Muscle layer of colon (tissue), 2 donors: ENCODE results near the gene RHEB.

ENCODE experiments used
- H3K27ac ChIP-seq: one replicate; pipeline ENCODE4 v1.7.0; 2013; ENCODE audit warnings: low read depth, mild to moderate bottlenecking, low read length, moderate library complexity
- H3K27me3 ChIP-seq, 2 donors: one replicate each; pipeline ENCODE4 v1.7.0; 2013; ENCODE audit warnings: low read length in 2 of 2, mild to moderate bottlenecking in 2 of 2; ENCODE audit not compliant: insufficient read depth in 2 of 2, control insufficient read depth in 1 of 2
- H3K36me3 ChIP-seq: one replicate; pipeline ENCODE4 v1.7.0; 2013; ENCODE audit warnings: mild to moderate bottlenecking, low read length; ENCODE audit not compliant: insufficient read depth
- H3K4me1 ChIP-seq: one replicate; pipeline ENCODE4 v1.7.0; 2013; ENCODE audit warnings: mild to moderate bottlenecking, low read length; ENCODE audit not compliant: insufficient read depth
- H3K4me3 ChIP-seq, 2 donors: one replicate each; pipeline ENCODE4 v1.7.0; 2013; ENCODE audit warnings: low read length in 2 of 2, low read depth in 1 of 2, mild to moderate bottlenecking in 1 of 2, moderate library complexity in 1 of 2
- H3K9ac ChIP-seq: one replicate; pipeline ENCODE4 v1.7.0; 2013; ENCODE audit warnings: low read length
- H3K9me3 ChIP-seq: one replicate; pipeline ENCODE4 v1.7.0; 2013; ENCODE audit warnings: mild to moderate bottlenecking, low read length
- donor health status: abdominal sarcoma.
- donor health status: Adenocarcinoma of cecum.

The RHEB gene

DNA sequence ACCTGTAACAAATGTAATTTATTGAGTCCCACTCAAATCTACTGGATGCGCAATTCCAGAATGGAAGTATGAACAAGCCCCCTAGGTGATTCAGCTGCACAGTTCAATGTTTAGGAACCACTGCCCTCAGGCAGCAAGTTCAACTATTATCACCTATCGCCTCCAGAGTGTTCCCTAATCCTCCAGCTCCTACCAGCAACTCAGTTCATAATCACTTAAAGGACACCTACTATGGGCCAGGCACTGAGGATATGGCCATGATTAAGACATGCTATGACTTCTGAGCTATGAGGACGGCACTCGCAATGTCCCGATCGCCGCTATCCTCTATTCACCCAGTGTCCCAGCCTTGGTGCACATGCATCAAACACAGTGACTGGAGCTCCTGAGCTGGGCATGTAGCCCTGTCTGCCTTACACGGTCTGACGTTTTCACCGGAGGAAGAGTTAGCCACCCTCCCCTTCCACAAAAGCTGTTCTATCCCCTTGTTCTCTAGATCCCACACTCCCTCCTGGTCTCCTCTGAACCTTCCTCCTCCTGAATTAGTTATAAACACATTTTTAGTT lies 22.3 kb downstream of the RHEB start:
- no peak overlapping the region for H3K9ac ChIP-seq
- H3K9me3 ChIP-seq = no peaks in the 10 kb centered on the region
- no peaks in the 10 kb centered on the region for H3K27me3 ChIP-seq
- H3K4me1 ChIP-seq = peaks cover 30% of the 10 kb centered on the region
- no peak overlapping the region for H3K4me3 ChIP-seq
- no peak overlapping the region for H3K27ac ChIP-seq
- no peaks in the 10 kb centered on the region for H3K36me3 ChIP-seq

DNA sequence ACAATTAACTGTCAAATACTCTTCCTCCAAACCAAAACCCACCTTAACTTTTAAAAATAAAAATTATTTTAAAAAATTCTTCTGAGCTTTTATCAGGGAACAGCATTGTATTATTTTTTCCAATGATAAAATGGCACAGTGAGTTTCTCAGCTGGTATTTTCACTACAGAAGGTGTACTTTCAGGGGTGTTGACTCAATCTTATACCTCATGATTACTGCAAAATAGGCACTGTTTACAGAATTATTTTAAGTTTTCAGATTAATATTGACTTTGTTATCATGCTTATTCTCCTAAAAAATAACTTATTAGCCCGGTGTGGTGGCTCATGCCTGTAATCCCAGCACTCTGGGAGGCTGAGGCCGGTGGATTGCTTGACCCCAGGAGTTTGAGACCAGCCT lies 24.3 kb downstream of the RHEB start:
- no peak overlapping the region for H3K4me3 ChIP-seq
- H3K36me3 ChIP-seq = peaks cover 2% of the 10 kb centered on the region
- no peaks in the 10 kb centered on the region for H3K9me3 ChIP-seq
- no peak overlapping the region for H3K27ac ChIP-seq
- H3K9ac ChIP-seq = no peak overlapping the region
- H3K27me3 ChIP-seq = no peaks in the 10 kb centered on the region
- peaks cover 32% of the 10 kb centered on the region for H3K4me1 ChIP-seq

DNA sequence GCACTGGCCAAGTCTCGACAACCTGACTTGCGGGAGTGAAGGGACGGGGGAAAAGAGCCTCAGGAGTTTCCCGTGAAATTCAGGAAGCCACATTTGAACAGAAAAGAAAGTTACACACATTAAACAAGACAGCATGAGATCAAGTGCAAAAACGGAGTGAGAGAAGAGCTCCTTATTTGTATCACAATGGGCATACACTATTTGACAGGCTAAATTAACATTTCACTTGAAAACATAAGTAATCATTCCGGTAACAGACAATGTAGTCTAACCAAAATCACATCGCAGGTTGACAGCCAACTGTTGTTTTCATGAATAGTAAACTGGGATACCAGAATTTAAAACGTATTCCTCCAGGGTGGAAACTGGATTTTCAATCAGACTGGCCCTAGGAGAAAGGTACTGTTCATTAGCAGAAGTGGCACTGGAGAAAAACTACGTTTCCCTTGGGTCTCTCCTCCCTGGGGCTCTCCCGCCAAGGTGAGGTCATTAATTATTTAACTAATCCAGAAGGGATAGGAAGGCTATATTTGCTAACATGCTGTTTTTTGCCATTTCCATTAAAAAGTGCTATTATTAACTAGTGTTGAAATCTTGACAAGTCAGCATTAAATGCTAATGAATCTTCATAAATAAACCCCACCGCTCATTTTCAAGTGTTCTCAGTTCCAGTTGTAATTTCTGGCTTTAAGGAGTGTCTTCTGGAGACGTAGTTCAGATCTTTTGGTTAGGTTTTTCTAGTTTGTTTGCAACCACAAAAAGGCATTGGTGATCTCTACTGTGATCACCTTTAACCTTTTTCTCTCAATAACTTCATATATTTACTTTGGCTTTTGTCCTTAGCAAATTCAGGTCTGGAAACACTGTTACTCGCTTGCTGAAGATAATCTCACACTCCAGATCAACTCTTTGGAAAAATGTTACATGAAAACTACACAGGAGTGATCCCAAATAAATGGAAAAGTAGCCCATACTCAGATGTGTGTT lies 25.1 kb downstream of the RHEB start:
- H3K9me3 ChIP-seq = no peaks in the 10 kb centered on the region
- H3K27ac ChIP-seq = no peak overlapping the region
- no peak overlapping the region for H3K4me3 ChIP-seq
- H3K27me3 ChIP-seq = no peaks in the 10 kb centered on the region
- no peak overlapping the region for H3K9ac ChIP-seq
- H3K4me1 ChIP-seq = peaks cover 34% of the 10 kb centered on the region
- peaks cover 7% of the 10 kb centered on the region for H3K36me3 ChIP-seq

DNA sequence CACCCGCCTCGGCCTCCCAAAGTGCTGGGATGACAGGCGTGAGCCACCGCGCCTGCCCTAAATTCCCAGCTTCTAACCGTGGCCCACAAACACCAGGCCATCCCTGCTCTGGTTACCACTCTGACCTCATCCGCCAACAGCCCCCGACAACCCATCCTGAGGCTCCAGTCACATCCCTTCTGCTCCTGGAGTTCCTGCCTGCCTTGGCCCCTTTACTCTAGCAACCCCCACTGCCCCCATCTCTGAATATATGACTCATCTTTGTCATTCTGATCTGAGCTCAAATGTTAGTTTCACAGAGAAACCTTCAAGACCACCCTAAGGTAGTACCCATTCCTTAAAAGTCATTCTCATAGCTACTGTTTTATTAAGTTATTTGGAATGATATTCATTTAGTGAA lies 26.6 kb downstream of the RHEB start:
- Histone ChIP-seq H3K27me3 (no peaks in the 10 kb centered on the region), H3K4me3 (no peak overlapping the region), H3K27ac (no peak overlapping the region), H3K9me3 (no peaks in the 10 kb centered on the region), H3K4me1 (peaks cover 24% of the 10 kb centered on the region), H3K9ac (no peak overlapping the region), H3K36me3 (peaks cover 16% of the 10 kb centered on the region)

DNA sequence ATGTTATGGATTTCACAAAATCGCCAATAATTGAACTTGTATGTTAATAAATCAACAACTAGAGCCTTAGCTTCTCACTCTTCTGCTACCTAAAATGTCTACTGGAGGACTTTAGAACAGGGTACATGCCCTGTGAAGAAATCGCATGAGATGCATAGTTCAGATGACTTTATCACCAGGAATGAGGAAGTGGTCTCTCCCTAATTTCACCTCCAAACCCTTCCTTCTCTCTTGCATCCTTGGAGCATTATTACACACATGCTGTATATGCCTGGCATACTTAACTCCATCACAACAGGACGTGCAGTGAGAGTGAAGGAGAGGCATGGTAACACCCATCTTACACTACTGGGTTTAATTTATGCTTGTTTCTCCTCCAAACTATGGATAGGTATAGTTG lies 27.8 kb downstream of the RHEB start:
- peaks cover 16% of the 10 kb centered on the region for H3K36me3 ChIP-seq
- H3K9ac ChIP-seq = no peak overlapping the region
- peaks cover 15% of the 10 kb centered on the region for H3K4me1 ChIP-seq
- no peaks in the 10 kb centered on the region for H3K9me3 ChIP-seq
- H3K4me3 ChIP-seq = no peak overlapping the region
- H3K27ac ChIP-seq = no peak overlapping the region
- no peaks in the 10 kb centered on the region for H3K27me3 ChIP-seq

DNA sequence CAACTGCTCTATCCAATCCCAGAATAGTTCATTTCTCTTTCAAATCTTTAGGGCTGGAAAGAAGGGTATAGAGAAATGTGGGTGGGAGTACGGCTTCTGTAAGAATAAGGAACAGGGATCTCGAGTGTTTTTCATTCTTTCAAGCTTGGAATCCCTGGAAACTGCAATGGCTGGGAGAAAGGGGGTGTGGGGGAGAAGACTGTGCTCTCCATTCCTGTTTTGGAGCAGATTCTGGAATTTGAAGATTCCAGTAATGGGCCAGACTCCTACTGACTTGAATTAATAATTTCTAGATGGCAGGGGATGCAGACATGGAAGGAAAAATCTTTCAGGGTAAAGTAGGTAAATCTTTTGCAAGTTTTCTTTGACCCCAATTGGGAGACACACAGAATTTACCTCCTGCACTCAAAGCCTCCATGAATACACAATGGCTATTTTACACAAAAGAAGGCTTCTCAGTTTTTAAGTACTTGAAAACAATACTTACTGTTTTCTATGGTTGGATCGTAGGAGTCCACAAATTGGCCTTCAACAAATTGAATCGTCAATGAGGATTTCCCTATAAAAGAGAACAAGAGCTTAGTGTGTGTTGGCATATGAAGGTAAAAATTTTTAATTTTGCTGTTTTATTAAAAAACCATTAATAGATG lies 29.1 kb downstream of the RHEB start:
- Histone ChIP-seq H3K9ac (no peak overlapping the region), H3K9me3 (no peaks in the 10 kb centered on the region), H3K36me3 (peaks cover 29% of the 10 kb centered on the region), H3K27ac (no peak overlapping the region), H3K4me1 (peaks cover 26% of the 10 kb centered on the region), H3K4me3 (no peak overlapping the region), H3K27me3 (no peaks in the 10 kb centered on the region)

DNA sequence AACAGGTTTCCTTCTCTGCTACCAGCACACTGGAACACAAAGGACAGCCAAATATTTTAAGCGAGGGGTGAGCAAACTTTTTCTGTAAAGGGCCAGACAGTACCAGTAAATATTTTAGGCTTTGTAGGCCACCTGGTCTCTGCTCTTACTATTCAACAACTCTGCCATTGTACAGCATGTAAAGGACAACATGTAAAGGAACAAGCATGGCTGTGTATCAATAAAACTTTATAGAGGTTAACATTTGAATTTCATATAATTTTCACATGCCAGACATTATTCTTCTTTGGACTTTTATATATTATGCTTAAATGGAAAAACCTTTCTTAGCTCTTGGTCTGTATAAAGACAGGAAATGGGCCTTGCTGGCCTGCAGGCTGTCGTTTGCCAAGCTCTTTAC lies 30.2 kb downstream of the RHEB start:
- H3K9ac ChIP-seq = no peak overlapping the region
- no peaks in the 10 kb centered on the region for H3K27me3 ChIP-seq
- H3K27ac ChIP-seq = no peak overlapping the region
- H3K4me3 ChIP-seq = no peak overlapping the region
- H3K36me3 ChIP-seq = peaks cover 36% of the 10 kb centered on the region
- H3K9me3 ChIP-seq = no peaks in the 10 kb centered on the region
- H3K4me1 ChIP-seq = peaks cover 35% of the 10 kb centered on the region

DNA sequence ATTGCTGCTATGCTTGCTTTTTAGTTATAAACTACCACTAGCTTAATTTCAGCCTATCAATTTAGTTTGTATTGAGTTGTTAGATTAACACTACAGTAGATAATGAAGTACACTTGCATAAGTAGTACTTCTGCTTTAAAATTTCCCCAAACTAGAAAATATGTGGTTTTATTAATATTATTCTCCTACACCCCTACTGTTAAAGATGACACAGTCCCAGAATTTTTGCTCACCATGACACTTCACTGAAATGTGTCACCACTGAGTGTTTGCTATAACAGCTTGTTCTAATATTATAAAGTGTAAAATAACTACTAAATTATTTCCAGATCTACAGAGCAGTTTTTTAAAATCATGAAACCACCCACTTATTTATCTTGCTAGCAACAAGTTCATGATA lies 31.6 kb downstream of the RHEB start:
- no peaks in the 10 kb centered on the region for H3K9me3 ChIP-seq
- no peaks in the 10 kb centered on the region for H3K27me3 ChIP-seq
- H3K27ac ChIP-seq = no peak overlapping the region
- H3K4me1 ChIP-seq = peaks cover 31% of the 10 kb centered on the region
- no peak overlapping the region for H3K9ac ChIP-seq
- H3K4me3 ChIP-seq = no peak overlapping the region
- H3K36me3 ChIP-seq = peaks cover 50% of the 10 kb centered on the region

DNA sequence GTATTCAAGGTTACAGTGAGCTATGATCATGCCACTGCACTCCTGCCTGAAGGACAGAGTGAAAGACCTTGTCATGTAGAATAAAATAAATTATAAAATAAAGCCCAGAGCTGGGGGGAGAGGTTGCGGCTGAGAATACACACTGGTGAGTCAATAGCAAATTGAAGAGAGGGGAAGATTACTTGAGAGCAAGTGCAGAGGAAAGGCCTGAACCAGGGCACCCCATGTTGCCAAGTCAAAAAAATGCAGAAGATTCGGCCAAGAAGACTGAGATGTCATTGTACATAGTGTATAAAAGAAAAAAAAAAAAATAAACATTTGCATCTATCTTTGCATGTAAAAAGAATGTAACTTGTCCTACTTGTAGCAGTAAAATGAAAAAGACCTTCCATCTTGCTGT lies 32.5 kb downstream of the RHEB start:
- H3K9ac ChIP-seq = no peak overlapping the region
- no peaks in the 10 kb centered on the region for H3K9me3 ChIP-seq
- H3K36me3 ChIP-seq = peaks cover 57% of the 10 kb centered on the region
- H3K4me3 ChIP-seq = no peak overlapping the region
- no peaks in the 10 kb centered on the region for H3K27me3 ChIP-seq
- no peak overlapping the region for H3K27ac ChIP-seq
- peaks cover 39% of the 10 kb centered on the region for H3K4me1 ChIP-seq

DNA sequence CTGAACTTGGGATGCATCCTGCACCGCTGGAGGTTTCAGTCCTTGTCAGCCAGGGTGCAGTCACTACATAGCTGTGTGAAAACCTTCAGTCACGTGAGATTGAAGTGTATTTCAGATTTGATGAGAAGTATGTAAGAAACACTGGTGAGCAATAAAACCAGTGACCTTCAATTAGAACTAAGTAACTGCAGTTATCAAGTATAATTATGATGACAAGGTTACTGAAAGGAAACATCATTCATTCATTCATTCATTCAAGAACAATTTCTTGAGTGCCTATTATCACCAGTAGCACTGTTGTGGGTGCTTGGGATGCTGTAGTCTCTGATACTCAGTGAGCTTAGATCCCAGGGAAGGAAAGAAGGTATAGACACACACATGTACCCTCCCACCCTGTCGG lies 33.6 kb downstream of the RHEB start:
- Histone ChIP-seq H3K9me3 (no peaks in the 10 kb centered on the region), H3K9ac (no peak overlapping the region), H3K4me3 (no peak overlapping the region), H3K4me1 (peaks cover 47% of the 10 kb centered on the region), H3K36me3 (peaks cover 61% of the 10 kb centered on the region), H3K27me3 (no peaks in the 10 kb centered on the region), H3K27ac (no peak overlapping the region)

DNA sequence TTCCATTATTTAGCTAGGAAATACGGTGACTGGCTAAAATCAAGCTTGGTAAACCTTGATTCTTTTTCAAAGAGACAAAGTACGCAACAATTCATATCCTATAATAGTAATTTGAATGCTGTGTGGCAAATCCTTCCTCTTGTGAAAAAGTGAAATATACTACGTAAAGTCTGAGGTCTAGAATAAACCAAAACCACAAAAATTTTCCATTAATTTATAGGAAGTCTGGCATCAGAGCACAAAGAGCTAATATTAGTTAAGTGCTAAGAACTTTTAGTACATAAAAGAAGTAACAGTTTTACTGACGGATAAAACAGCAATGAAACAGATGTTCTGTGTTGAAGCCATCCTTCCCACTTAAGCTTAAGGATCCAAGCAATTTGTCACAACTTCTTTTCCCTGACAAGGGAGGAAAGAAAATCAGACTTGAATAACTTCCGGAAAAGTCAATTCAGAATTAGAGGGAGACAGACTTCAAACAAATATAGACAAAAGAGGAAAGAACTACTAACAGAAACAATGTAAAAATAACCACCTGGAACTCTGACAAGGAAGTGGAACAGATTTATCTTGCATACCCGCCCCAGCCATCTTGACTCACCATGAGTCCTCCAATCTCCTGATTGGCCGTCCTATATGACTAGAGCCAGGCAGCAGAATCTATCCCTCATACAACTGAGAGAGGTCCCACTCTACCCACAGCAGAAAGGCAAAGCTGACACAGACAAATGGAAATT lies 34.6 kb downstream of the RHEB start:
- H3K36me3 ChIP-seq = peaks cover 62% of the 10 kb centered on the region
- H3K27ac ChIP-seq = no peak overlapping the region
- H3K4me3 ChIP-seq = no peak overlapping the region
- H3K9me3 ChIP-seq = no peaks in the 10 kb centered on the region
- H3K4me1 ChIP-seq = peaks cover 42% of the 10 kb centered on the region
- no peaks in the 10 kb centered on the region for H3K27me3 ChIP-seq
- H3K9ac ChIP-seq = no peak overlapping the region
